DMS53 treated with DMSO at 0.1 percent for 48 hours (cell line): ENCODE data around the gene WDR64.

Experiments
- DNase-seq: peaks from one replicate; lab custom pipeline; 2025; ENCODE audit not compliant: unreplicated experiment; lab: John Stamatoyannopoulos, UW

The WDR64 gene

DNA sequence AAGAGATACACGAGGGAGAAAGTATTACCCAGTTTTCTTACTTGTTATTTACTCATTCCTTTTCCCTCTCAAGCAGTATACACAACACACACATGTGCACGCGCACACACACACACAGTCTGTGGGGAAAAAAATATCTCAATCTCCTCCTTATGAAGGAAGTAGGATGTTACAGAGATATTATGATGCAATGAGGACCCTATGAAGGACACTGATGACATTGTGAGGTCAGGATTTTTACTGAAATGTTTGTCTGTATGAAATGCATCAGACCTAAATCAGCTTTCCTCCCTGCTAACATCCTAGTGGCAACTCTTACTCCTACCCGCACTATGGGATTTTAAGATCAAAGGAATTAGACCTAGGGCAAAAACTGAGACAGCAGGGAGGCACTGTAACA lies at the start of gene WDR64:
Gene WDR64 (plus strand): TSS at position 270 of the 400 bp plus-strand sequence. CDS start 204 bp downstream, outside the sequence.
- no peak for DNase-seq

DNA sequence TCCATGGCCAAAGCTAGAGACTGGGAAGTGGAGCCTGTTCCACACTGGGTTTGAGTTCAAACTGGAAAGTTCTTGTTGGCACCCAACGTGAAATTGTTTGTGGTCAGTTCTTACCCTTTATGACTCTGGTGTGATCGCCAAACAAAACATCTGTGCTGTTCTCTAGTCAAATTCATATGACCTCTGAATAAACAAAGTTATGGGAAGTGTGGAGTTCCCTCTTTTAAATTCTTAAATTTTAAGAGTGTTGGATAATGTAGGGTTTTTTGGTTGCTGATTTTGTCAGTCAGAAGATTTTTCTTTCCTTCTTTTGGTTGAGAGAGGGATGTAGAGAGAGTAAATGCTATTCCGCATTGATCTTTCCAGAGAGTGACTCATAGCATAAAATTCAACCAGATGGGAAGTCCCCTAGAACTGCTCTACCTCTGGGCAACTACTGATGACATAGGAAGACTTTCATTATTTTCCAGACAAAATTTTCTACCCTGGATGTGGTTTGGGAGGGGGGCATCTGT lies 48.3 kb upstream of the WDR64 start:
- DNase-seq = no peak

DNA sequence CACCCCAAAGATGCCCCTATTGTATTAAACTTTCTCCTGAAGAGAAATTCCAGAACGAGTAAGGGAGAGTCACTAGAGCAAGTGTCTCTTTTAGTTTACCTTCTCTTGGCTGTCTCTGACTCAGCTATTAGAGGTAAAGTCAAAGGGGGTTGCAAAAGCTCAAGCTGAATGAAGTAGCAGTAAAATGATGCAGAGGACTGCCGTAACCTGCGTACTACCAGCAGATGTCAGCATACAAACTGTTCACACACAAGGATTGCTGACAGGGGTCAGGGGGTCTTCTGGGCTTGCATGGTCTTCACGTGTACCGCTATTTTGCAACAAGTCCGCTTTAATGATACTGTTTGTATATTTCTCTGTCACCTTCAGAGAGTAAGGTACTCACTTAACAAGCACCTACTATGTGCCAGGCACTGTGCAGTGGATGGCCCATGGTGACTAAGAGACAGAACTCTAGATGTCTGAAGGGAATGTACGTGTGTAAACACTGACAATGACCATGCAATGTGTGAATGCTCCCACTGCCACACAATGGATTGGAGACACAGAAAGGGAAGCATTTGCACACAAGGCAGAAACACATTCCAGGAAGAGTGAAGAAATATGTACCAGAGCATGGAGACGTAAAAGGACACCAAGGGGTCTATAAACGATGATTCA lies 46.8 kb upstream of the WDR64 start:
- no peak for DNase-seq

DNA sequence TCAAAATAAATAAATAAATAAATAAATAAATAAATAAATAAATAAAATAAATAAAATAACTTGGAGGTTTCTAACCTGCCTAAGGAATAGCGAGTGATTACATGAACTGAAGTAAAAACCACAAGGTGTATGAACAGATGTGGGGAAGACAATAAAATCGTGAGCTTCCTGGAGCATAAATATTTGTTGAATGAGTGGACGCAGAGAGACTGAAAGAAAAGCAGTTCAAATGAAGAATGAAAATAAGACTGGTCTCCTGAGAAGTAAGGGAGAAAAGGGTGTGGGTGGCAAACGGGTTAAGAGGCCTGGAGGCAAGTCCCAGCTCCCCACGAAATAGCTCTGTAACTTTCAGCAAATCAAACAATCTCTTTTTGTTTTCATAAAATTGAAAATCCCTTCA lies 45.5 kb upstream of the WDR64 start:
- no peak for DNase-seq

DNA sequence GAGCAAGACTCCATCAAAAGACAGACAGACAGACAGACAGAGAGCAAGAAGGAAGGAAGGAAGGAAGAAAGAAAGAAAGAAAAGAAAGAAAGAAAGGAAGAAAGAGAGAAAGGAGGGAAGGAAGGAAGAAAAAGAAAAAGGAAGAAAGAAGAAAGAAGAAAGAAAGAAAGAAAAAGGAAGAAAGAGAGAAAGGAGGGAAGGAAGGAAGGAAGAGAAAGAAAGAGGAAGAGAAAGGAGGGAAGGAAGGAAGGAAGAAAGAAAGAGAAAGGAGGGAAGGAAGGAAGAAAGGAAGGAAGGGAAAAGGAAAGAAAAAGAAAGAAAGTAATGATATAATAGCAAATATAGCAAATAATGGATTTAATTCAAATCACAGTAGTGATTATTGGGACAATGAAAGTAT lies 44.6 kb upstream of the WDR64 start:
- no peak for DNase-seq

DNA sequence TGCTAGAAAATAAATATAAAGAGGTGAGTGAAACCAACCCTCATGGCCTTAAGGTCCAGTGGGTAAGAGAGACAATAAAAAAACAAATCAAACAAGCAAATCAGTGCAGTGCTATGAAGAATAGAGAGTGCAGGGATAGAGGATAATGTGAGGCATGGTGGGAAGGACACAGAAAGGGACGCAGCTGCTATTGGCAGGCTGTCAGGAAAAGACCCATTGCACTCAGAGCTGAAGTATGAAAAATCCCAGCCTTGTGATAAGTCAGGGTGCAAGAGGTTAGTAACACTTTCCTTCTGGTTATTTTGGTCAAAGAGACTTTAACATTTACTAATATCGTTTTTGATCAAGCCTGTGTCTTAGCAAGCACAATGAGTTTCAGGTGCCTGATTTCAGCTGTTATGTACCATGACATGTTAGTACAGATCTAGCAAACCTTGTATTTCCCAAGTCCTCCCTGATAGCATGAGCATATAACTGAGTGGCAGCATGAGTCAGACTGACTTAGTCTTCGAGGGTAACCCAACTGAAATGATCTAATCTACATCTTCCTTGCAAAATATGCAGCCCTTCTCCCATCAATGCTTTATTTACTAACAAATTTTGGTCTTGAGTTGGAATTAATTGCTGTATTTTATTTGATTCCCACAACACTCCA lies 43.6 kb upstream of the WDR64 start:
- DNase-seq = no peak

DNA sequence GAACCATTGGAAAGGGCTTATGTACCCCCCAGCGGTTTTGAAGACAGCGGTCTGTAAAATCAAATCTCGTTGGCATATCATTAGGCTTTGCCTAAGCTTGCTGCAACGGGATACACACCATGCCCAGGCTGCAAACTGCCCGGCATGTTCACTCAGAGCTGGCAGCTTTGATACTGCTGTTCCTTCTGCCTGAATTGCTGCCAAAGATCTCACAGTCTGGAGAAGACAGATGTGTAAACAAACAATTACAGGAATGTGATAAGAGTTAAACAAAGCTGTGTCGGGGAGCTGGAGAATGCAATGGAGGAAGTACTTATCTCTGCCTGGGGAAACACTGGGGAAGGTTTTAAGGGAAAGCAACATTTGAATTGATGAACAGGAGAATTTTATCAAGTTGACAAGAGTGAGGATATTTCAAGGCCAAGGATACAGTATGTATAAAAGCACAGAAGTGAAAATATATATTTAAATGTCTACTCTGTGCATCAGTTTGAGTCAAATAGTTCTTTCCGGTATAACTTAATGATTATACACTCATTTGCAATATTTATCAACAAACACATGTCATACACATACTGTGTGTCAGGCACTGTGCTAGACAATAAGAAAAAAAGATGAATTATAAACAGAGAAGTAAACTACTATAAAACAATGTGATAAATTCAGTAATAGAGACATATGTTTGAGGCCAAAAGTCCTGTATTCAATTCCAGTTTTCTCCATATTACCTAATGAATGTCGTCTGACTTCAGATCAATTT lies 41.8 kb upstream of the WDR64 start:
- peak; percentile 74 for DNase-seq

DNA sequence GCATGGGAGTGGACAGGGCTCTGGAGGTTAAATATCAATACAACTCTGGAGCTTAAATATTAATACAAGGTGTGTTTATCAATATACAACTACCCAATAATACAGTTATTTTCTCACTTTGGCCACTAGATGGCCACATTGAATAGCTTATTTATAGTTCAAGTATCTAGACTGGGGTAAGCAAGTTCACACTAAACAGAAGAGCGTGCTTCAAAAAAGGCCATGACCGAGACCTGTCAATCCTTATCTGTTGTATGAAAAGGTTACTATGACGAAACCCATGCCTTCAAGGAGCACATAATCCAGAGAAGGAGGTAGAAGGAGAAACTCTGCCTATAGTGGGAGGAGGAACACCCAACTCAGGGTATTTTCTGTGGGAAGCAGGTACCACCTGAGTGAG lies 41.0 kb upstream of the WDR64 start:
- peak; percentile 84 for DNase-seq

DNA sequence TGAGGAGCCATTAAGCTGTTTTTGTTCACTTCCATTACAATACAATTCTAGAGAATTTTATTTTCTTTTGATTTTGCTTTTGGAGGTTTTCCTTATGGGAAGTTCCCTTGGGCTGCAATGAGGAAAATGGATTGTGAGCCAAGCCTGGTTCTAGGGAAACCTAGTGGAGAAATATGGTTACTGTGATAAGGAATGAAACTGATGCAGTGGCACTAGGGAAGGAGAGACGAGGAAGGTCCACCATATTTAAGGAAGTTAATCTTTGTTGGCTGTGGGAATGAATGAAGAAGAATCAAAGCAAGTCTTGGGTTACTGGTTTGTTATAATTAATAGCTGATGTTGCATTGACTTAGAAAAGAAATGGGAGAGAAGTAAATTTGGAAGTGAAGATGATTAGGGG lies 40.3 kb upstream of the WDR64 start:
- no peak for DNase-seq

DNA sequence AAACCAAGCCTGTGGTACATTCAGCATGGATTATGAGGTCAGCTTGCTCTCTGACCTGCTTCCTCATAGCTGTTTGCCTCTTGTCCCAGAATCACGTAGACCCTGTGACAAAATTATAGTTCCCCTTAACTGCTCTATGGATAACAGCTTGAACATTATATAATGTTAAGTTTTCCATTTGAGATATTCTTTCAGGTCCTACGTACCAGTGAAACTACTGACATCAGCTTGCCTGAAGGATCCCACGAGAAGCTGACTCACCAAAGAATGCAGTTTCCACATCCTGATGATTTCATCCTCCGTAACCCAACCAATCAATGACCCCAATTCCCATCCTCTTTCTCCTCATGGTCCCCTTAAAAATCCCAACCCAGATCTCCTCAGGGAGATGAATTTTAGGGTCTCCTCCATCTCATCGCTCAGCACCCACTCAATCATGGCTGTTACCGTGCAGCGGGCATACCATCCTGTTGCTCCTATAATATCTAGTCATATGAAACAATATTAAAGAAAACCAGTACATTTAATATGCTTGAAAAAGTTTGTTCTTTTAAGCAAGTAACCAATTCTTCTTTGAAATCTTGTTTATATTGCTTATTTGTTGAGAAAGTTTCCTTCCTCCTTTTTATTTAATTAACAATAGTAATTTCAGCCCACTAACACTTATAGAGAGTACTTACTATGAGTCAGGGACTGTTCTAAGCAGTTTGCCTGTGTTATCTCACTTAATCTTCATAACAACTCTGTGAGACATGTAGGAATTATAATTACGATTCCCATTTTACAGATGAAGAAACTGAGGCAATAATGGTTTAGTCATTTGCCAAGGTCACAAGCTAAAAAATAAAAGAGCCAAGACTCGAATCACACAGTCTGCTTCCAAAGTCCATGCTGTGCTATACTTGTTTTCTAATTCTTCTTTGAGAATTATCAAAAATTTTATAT lies 39.3 kb upstream of the WDR64 start:
- no peak for DNase-seq

DNA sequence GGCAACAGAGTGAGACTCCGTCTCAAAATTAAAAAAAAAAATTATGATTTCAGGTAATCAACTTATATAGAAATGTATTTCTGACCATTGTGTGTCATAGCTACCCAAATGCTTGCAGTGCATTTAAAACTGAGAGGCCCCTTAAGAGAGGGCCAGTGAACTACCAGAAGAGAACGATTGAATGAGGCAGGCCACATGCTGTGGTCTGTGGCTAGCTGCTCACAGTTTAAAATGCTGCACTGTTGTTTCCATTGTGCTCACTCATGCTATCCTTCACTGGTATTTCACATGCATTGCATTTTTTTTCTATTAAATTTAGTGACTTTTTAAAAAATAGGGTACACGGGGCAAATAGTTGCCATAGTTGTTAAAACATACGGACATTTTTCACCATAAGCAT lies 37.9 kb upstream of the WDR64 start:
- DNase-seq = no peak

DNA sequence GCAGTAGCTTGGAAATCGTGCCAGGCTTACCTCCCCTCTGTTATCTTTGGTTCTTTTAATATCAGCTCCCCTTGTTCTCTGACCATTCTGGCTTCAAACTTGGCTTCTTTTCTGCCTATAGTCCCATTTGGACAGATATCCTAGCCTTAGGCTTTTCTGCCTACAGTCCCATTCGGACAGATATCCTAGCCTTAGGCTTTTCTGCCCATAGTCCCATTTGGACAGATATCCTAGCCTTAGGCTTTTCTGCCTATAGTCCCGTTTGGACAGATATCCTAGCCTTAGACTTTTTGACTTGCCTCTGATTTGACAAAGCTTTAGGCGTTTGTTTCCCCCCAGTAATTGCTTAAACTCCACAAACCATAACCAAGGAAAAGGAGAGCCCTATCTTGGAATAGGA lies 37.5 kb upstream of the WDR64 start:
- DNase-seq = no peak

DNA sequence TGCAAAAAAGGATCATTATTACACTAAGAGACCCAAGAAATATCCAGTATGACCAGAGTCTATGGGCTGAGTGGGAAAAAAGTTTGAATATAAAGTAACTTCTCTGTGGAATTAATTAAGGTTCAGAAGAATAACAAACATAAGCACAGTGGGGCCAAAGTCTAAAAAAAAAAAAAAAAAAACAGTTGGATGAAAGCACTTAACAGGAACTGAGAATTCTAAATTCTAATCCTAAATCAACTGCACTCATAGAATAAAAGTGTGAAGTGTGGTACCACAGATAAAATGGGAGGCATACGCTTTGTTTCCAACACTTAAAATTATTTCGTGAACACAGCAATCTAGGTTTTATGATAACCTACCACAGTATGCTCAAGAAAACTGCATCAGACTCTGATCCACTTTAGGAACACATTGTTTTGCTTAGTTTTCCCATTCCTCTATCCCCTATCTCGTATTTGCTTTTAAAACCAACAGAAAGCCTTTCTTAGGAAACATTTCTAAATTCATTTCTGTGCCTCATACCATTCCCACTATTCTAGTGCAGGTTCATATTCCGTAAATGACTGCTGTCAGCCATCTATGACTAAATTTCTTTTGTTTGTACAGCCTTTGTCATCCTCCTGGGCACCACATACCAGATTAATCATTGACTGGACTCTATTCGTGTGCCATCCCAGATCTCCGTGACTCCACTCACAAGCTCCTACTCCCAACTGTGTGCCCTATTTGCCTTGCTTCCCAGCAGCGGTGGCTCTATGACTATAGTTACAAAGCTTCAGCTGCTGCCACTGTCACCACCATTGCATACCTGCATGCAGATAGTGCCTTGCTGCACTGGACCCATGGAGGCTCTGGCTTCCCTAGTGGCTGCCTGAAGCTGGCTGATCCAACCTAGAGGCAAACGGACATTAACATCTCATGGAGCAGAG lies 36.8 kb upstream of the WDR64 start:
- peak; percentile 97 for DNase-seq

DNA sequence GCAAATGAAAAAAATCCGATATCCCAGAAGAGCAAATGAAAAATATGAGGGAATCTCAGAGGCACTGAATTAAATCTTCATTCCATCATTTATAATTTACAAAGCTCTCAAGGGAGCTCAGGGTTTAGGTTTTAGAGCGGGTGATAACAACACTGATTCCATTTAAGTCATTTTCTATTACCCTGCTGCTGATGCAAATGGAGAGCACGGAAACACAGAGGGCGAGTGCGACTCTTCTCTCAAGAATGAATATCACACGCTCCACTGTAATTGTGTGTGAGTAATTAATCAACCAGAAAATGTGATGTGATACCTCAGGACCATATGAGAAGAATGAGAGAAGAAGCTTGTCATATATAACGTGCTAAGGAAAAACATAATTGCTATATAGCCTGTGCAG lies 34.7 kb upstream of the WDR64 start:
- DNase-seq = no peak

DNA sequence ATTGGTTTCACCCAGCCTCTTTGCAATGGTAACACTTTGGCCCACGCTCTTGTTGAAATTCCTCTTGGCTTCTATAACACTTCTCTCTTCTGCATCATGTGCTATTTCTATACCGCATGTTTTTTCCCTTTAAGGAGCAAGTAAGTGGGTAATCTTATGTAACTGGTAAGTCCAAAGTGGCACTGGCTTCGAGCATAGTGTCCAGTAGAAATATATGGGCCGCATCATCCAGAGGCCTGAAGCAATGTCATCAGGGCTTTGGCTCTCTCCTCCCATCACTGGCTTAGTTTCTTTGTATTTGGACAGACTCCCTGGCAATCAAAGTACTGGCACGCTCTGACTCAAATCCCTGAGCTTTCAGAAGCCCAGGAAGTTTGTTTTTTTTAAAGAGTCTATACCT lies 29.4 kb upstream of the WDR64 start:
- DNase-seq = no peak

DNA sequence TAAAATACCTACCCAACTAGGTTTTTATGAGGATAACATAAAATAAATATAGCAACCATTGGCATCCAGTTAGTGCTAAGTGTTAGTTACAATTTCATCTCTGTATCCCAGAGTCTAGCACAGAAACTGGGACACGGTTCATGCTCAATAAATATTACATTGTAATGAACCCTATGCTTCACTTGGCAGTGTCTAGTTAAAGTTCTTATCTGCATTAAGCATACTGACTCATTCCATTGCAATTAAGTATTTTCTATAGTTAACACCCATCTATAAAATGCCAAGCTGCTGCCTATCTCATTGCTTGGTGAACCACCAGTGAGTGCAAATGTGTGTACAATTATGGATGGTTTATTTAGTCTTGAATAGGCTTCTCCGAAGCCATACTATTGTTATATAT lies 27.1 kb upstream of the WDR64 start:
- no peak for DNase-seq

DNA sequence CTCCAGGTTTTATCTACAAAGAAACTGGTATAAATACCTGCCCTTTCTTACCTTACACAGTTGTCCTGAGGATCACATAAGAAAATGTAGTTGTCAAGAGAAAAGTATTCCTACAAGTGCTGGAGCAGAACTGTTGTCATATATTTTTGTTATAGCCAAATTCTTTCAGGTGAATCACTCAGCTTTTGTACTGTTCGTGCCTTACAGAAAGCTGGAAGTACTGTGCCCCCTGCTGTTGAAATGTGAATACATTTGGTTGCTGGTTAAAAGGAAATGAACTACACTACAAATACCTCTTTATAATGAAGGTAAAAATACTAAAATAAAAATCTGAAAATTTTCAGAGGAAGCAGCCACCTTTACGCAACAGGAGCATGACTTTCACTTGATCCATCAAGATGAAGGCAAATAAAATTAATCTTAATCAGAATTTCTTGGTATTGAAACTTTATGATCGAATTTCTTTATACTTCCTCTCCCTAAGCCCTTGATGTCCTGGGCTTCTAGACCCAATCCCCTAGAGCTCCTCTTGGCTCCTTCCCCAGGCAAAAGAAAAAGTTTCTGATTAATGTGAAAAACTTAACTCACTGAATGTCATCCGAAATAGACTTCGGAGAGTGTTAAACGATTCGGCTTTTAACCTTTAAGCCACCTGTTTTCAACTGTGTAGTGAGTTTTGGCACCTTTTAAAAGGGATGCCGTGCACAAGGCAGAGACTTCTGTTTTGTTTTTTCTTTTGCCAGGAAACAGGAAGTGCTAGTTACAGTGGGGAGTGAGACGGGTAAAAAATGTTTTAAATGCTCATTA lies 24.4 kb upstream of the WDR64 start:
- peak; percentile 64 for DNase-seq

DNA sequence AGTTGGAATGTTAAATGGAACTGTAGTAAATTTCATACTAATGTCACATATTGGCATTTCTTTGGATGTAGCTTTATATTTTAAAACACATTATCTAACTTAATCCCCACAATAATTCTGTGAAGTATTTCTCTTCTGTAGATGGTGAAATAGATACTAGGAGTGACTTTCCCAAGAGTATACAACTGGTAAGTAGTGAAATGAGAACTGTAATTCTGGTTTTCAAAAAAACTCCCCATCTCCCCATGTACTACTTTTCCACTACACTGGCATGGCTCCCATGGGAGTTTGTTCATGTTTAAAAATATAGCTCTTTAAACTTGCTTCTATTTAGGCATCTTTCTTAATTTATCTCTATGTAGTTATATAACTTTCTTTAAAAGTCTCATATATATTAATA lies 22.1 kb upstream of the WDR64 start:
- DNase-seq = no peak

DNA sequence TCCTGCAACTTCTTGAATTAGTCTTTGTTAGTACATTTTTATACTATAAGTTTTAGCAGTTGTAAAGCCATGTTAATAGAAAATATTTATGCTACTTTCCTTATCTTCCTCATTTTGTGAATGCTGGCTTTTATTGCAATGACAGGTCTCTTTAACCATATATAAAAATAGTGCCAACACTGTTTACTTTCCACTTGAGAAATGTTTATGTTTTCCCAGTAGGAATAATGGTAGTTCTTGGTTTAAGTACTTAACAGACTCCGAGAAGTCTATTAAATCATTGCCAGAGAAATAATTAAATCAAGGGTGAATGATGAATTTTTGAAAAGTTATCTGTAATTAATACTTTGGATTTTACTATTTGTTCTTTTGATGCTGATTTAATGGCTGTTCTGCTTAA lies 21.6 kb upstream of the WDR64 start:
- no peak for DNase-seq
